ENCODE results near the gene PDE9A. TPM values are rescaled to one million over a fixed set of nuclear protein-coding genes. Genes with fewer than 3 reads are reported as not detected.

Gene PDE9A
- total and polyA plus RNA-seq, 2 donors (not counting 3 experiments of a cell fraction or from before 2014, with no cell fraction given), result 0.28 to 2.2 TPM

DNA sequence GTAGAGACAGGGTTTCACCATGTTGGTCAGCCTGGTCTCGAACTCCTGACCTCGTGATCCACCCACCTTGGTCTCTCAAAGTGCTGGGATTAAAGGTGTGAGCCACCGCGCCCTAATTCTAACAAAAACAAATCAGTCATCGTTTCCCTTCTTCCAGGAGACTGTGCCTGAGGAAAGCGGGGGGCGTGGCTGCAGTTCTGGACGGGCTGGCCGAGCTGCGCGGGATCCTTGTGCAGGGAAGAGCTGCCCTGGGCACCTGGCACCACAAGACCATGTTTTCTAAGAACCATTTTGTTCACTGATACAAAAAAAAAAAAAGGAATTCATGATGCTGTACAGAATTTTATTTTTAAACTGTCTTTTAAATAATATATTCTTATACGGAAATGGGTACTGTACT is 121.7 kb downstream of the PDE9A start:
- H3K4me3 ChIP-seq (replicated peaks in 1 of 3; ENCODE audit: insufficient read depth in 1 of 3, low read depth in 1 of 3, low read length in 3 of 3), result no peak overlapping the region
- BruUV-seq (replicated peaks), result no TSS peak
- ChIA-PET CTCF (interaction anchor here (0.6 kb wide), 1 partner anchor 74 kb away, joined by 3 read pairs; no protein-coding TSS in a partner anchor), POLR2A (no interaction called here)
- no peak overlapping the region for H3K27ac ChIP-seq (ENCODE audit: insufficient read depth, low read depth, low read length)
- H3K9me1 ChIP-seq (replicated peaks; ENCODE audit: control insufficient read depth, extremely low read depth, insufficient read depth, low read length), result no peaks in the 10 kb centered on the region
- TF ChIP-seq, protein P1, sequence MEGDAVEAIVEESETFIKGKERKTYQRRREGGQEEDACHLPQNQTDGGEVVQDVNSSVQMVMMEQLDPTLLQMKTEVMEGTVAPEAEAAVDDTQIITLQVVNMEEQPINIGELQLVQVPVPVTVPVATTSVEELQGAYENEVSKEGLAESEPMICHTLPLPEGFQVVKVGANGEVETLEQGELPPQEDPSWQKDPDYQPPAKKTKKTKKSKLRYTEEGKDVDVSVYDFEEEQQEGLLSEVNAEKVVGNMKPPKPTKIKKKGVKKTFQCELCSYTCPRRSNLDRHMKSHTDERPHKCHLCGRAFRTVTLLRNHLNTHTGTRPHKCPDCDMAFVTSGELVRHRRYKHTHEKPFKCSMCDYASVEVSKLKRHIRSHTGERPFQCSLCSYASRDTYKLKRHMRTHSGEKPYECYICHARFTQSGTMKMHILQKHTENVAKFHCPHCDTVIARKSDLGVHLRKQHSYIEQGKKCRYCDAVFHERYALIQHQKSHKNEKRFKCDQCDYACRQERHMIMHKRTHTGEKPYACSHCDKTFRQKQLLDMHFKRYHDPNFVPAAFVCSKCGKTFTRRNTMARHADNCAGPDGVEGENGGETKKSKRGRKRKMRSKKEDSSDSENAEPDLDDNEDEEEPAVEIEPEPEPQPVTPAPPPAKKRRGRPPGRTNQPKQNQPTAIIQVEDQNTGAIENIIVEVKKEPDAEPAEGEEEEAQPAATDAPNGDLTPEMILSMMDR (IDR thresholded peaks at IDR 0.05; ENCODE audit: extremely low read depth in 1 of 2, insufficient read depth in 1 of 2, low read depth in 1 of 2, low read length in 2 of 2), result no peak
- TF ChIP-seq GATA2 (IDR thresholded peaks at IDR 0.05; ENCODE audit: insufficient read depth, insufficient read length, low read depth, low read length) (no peak), POLR2AphosphoS5 (IDR thresholded peaks at IDR 0.05; ENCODE audit: insufficient read depth, low read depth, low read length) (no peak), FOS (IDR thresholded peaks at IDR 0.05; ENCODE audit: borderline replicate concordance, insufficient read depth, low read length) (no peak), POLR2A (IDR thresholded peaks at IDR 0.05; ENCODE audit: low read depth, low read length) (no peak)
- TF ChIP-seq, protein P2, sequence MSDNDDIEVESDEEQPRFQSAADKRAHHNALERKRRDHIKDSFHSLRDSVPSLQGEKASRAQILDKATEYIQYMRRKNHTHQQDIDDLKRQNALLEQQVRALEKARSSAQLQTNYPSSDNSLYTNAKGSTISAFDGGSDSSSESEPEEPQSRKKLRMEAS (IDR thresholded peaks at IDR 0.05; ENCODE audit: insufficient read depth, insufficient read length), result no peak
- no peaks in the 10 kb centered on the region for H3K36me3 ChIP-seq (ENCODE audit: control insufficient read depth in 2 of 2, extremely low read depth in 1 of 2, insufficient read depth in 2 of 2, low read length in 2 of 2)
- DNase-seq (ENCODE audit: low read depth, low spot score) (no peak), FAIRE-seq (no peak)
- dilution Hi-C loops (cut with MboI; ENCODE audit: extremely low pct_ligation_motif_present, low sequenced_read_pairs), result no loop called here
- H3K9me3 ChIP-seq (replicated peaks; ENCODE audit: control insufficient read depth, insufficient read depth, low read length), result no peaks in the 10 kb centered on the region
- no peaks in the 10 kb centered on the region for H3K79me2 ChIP-seq (ENCODE audit: control insufficient read depth, insufficient read depth, low read length)
- no peaks in the 10 kb centered on the region for H3K4me1 ChIP-seq (ENCODE audit: control insufficient read depth, extremely low read depth, insufficient read depth, low read length)
- intact Hi-C loops (cut with micrococcal nuclease), result no loop called here
- no peak overlapping the region for H3K4me2 ChIP-seq (ENCODE audit: insufficient read depth, low read length)
- H3K9ac ChIP-seq (replicated peaks; ENCODE audit: extremely low read depth, insufficient read depth, low read length), result no peak overlapping the region
- peaks cover 0 to 4% of the 10 kb centered on the region in 2 experiments for H3K27me3 ChIP-seq (ENCODE audit: control insufficient read depth in 2 of 2, insufficient read depth in 2 of 2, low read length in 2 of 2)
- no peaks in the 10 kb centered on the region for H4K20me1 ChIP-seq (replicated peaks; ENCODE audit: control insufficient read depth, extremely low read depth, insufficient read depth, low read length)
- no peak overlapping the region for H2AFZ ChIP-seq (ENCODE audit: low read depth, low read length)

DNA sequence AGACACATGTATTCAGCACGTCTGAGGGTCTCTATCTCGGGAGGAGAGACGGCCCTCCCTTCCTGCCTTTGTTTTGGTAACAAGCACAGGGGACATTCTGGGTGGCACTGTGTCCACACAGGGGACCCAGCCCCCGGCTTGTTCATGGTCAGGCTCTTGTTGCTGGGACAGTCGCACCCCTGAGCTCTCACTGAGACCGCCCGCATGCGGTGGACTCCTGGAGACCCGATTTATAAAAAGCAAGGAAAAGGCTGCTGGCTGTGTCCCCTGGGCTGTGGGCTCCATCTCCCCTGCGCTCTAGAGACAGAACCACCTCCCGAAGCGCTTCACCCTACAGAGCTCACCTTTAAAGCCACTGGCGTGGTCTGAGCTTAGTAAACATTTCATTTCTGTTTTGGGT is 122.5 kb downstream of the PDE9A start:
- no peaks in the 10 kb centered on the region for H3K36me3 ChIP-seq (ENCODE audit: control insufficient read depth in 2 of 2, extremely low read depth in 1 of 2, insufficient read depth in 2 of 2, low read length in 2 of 2)
- H3K27me3 ChIP-seq (ENCODE audit: control insufficient read depth in 2 of 2, insufficient read depth in 2 of 2, low read length in 2 of 2), result peaks cover 5 to 7% of the 10 kb centered on the region in 2 experiments
- H3K4me2 ChIP-seq (ENCODE audit: insufficient read depth, low read length), result no peak overlapping the region
- H2AFZ ChIP-seq (ENCODE audit: low read depth, low read length), result no peak overlapping the region
- H3K4me1 ChIP-seq (ENCODE audit: control insufficient read depth, extremely low read depth, insufficient read depth, low read length), result no peaks in the 10 kb centered on the region
- H4K20me1 ChIP-seq (replicated peaks; ENCODE audit: control insufficient read depth, extremely low read depth, insufficient read depth, low read length), result no peaks in the 10 kb centered on the region
- H3K79me2 ChIP-seq (ENCODE audit: control insufficient read depth, insufficient read depth, low read length), result no peaks in the 10 kb centered on the region
- H3K27ac ChIP-seq (ENCODE audit: insufficient read depth, low read depth, low read length), result no peak overlapping the region
- POLR2A ChIA-PET, result no interaction called here
- no peak overlapping the region for H3K9ac ChIP-seq (replicated peaks; ENCODE audit: extremely low read depth, insufficient read depth, low read length)
- FAIRE-seq, result no peak
- no peak overlapping the region for H3K4me3 ChIP-seq (replicated peaks in 1 of 3; ENCODE audit: insufficient read depth in 1 of 3, low read depth in 1 of 3, low read length in 3 of 3)
- no TSS peak for BruUV-seq (replicated peaks)
- CTCF ChIA-PET, result no interaction called here
- intact Hi-C loops (cut with micrococcal nuclease), result no loop called here
- no peak for TF ChIP-seq POLR2A (IDR thresholded peaks at IDR 0.05; ENCODE audit: low read depth, low read length)
- no peak for TF ChIP-seq JUN (IDR thresholded peaks at IDR 0.05; ENCODE audit: borderline replicate concordance, insufficient read depth, insufficient read length, low read depth)
- no peak for TF ChIP-seq EZH2 (IDR thresholded peaks at IDR 0.05; ENCODE audit: borderline replicate concordance, low read depth, low read length, severe bottlenecking)
- TF ChIP-seq, protein P1 (IDR thresholded peaks at IDR 0.05; ENCODE audit: extremely low read depth in 1 of 2, insufficient read depth in 1 of 2, low read depth in 1 of 2, low read length in 2 of 2), result no peak
- TF ChIP-seq POLR2AphosphoS5 (IDR thresholded peaks at IDR 0.05; ENCODE audit: insufficient read depth, low read depth, low read length), result no peak
- TF ChIP-seq MYC (IDR thresholded peaks at IDR 0.05; ENCODE audit: low read depth, low read length), result no peak
- TF ChIP-seq, protein P2 (IDR thresholded peaks at IDR 0.05; ENCODE audit: insufficient read depth, insufficient read length), result no peak
- TF ChIP-seq GATA2 (IDR thresholded peaks at IDR 0.05; ENCODE audit: insufficient read depth, insufficient read length, low read depth, low read length), result no peak
- no peak for TF ChIP-seq FOS (IDR thresholded peaks at IDR 0.05; ENCODE audit: borderline replicate concordance, insufficient read depth, low read length)
- DNase-seq (ENCODE audit: low read depth, low spot score), result no peak
- dilution Hi-C loops (cut with MboI; ENCODE audit: extremely low pct_ligation_motif_present, low sequenced_read_pairs), result no loop called here
- no peaks in the 10 kb centered on the region for H3K9me1 ChIP-seq (replicated peaks; ENCODE audit: control insufficient read depth, extremely low read depth, insufficient read depth, low read length)
- H3K9me3 ChIP-seq (replicated peaks; ENCODE audit: control insufficient read depth, insufficient read depth, low read length), result no peaks in the 10 kb centered on the region
